PC-3 (cell line): ENCODE data around the gene SIX4. TPM values are rescaled to one million over a fixed set of nuclear protein-coding genes. Genes with fewer than 3 reads are reported as not detected.

Source experiments
- ATAC-seq: fragments of 200-7000 bp; cut with Tn5 transposase; 2 replicates; pipeline ENCODE4 v1.9.1; 2020; ENCODE audit warnings: mild to moderate bottlenecking, moderate library complexity
- BruUV-seq: library from RNA; stranded (reverse); fragments of 400-500 nt; replicated peaks from 2 replicates; lab custom pipeline; 2021; lab: Mats Ljungman, UMichigan
- CTCF ChIA-PET: fragments of 300-600 bp; sonication (Branson Sonifier 250); formaldehyde crosslinking; loops from one replicate; lab custom pipeline; 2022; ENCODE audit warnings: antibody characterized with exemption; lab: Charles Lee
- POLR2A ChIA-PET: fragments of 300-600 bp; sonication (Branson Sonifier 250); formaldehyde crosslinking; loops from one replicate; lab custom pipeline; 2022; ENCODE audit warnings: antibody characterized with exemption; ENCODE audit not compliant: unreplicated experiment; lab: Charles Lee
- DNase-seq: peaks from one replicate; pipeline ENCODE4 v3.0.0-alpha.2; 2015
- H2AFZ ChIP-seq: fragments of 300-600 bp; sonication (generic); 2 replicates; pipeline ENCODE4 v1.6.0; 2016; ENCODE audit warnings: antibody characterized with exemption, low read length
- H3F3A ChIP-seq: fragments of 300-600 bp; sonication (generic); one replicate; pipeline ENCODE4 v1.6.0; 2017; ENCODE audit warnings: antibody characterized with exemption, low read length, control low read depth, mild to moderate bottlenecking; ENCODE audit not compliant: unreplicated experiment
- H3K27ac ChIP-seq: fragments of 300-600 bp; sonication (generic); 2 replicates; pipeline ENCODE4 v1.5.1; 2016; ENCODE audit warnings: mild to moderate bottlenecking, low read length
- H3K27me3 ChIP-seq: fragments of 300-600 bp; sonication (generic); 2 replicates; pipeline ENCODE4 v1.6.1; 2016; ENCODE audit warnings: low read length, mixed read lengths
- H3K36me3 ChIP-seq: fragments of 300-600 bp; sonication (generic); 2 replicates; pipeline ENCODE4 v1.6.1; 2016; ENCODE audit warnings: low read depth, mixed run types, low read length, mixed read lengths
- H3K4me1 ChIP-seq: fragments of 300-600 bp; sonication (generic); 2 replicates; pipeline ENCODE4 v1.5.1; 2016; ENCODE audit warnings: low read length; ENCODE audit not compliant: insufficient read depth
- H3K4me2 ChIP-seq: fragments of 300-600 bp; sonication (generic); 2 replicates; pipeline ENCODE4 v1.6.0; 2016; ENCODE audit warnings: low read length
- H3K4me3 ChIP-seq: fragments of 300-600 bp; sonication (generic); 2 replicates; pipeline ENCODE4 v1.5.1; 2016; ENCODE audit warnings: mild to moderate bottlenecking, low read length, mixed read lengths
- H3K79me2 ChIP-seq: fragments of 300-600 bp; sonication (generic); 2 replicates; pipeline ENCODE4 v1.6.1; 2017; ENCODE audit warnings: low read length, mixed read lengths
- H3K9ac ChIP-seq: fragments of 300-600 bp; sonication (generic); 2 replicates; pipeline ENCODE4 v1.6.0; 2016; ENCODE audit warnings: mild to moderate bottlenecking, low read length
- H3K9me2 ChIP-seq: fragments of 300-600 bp; sonication (generic); replicated peaks from 2 replicates; pipeline ENCODE4 v1.6.1; 2016; ENCODE audit warnings: mixed run types, low read length, mixed read lengths
- H3K9me3 ChIP-seq: fragments of 300-600 bp; sonication (generic); 2 replicates; pipeline ENCODE4 v1.6.1; 2016; ENCODE audit warnings: low read length, mixed read lengths
- H4K20me1 ChIP-seq: fragments of 300-600 bp; sonication (generic); 2 replicates; pipeline ENCODE4 v1.6.1; 2016; ENCODE audit warnings: low read length, mixed read lengths
- CTCF ChIP-seq: fragments of 300-600 bp; sonication (generic); conservative IDR thresholded peaks from 2 replicates; pipeline ENCODE4 v1.5.1; 2017; ENCODE audit warnings: antibody characterized with exemption, low read depth, mild to moderate bottlenecking, low read length
- EZH2 ChIP-seq: fragments of 300-600 bp; sonication (generic); IDR thresholded peaks from one replicate; pipeline ENCODE4 v1.6.1; 2017; ENCODE audit warnings: antibody characterized with exemption, mild to moderate bottlenecking, low read length; ENCODE audit not compliant: unreplicated experiment
- EZH2phosphoT487 ChIP-seq: fragments of 300-600 bp; sonication (generic); IDR thresholded peaks from 2 replicates; pipeline ENCODE4 v1.6.1; 2018; ENCODE audit warnings: mild to moderate bottlenecking, antibody characterized with exemption, low read length, borderline replicate concordance
- intact Hi-C: fragments of 100-400 bp; cut with micrococcal nuclease; formaldehyde crosslinking; loops from 2 replicates; pipeline ENCODE4 v1.9.0; 2023
- total RNA-seq: library from RNA; depleted of rRNA; stranded (reverse); fragments of >200 nt; gene quantifications from 2 replicates; pipeline ENCODE4 v1.2.3, GENCODE V29; 2014

Gene SIX4
- total RNA-seq, 1 experiment from 2014 or later: 29.2 TPM

GRCh38 chr14:60680511-60680910, 43.6 kb downstream of the SIX4 start:
- ChIA-PET CTCF (interaction anchor here (0.6 kb wide), 1 partner anchor 119 kb away, joined by 3 read pairs; no protein-coding TSS in a partner anchor), POLR2A (interaction anchor here (0.7 kb wide), 1 partner anchor 10 kb away, joined by 3 read pairs; no protein-coding TSS in a partner anchor)
- no peaks in the 10 kb centered on the region for H3K4me1 ChIP-seq
- H2AFZ ChIP-seq: no peak overlapping the region
- H3K4me3 ChIP-seq: no peak overlapping the region
- no peak overlapping the region for H3K27ac ChIP-seq
- no peaks in the 10 kb centered on the region for H3K9me3 ChIP-seq
- no peaks in the 10 kb centered on the region for H3K36me3 ChIP-seq
- no peaks in the 10 kb centered on the region for H3K27me3 ChIP-seq
- H3K4me2 ChIP-seq: no peak overlapping the region
- ATAC-seq: no peak
- intact Hi-C loops: no loop called here
- no peak overlapping the region for H3K9ac ChIP-seq
- no TSS peak for BruUV-seq
- no peak for DNase-seq
- no peaks in the 10 kb centered on the region for H3K79me2 ChIP-seq
- no peaks in the 10 kb centered on the region for H4K20me1 ChIP-seq
- TF ChIP-seq CTCF (no peak), EZH2phosphoT487 (no peak), EZH2 (no peak)
- H3K9me2 ChIP-seq: no peaks in the 10 kb centered on the region
- H3F3A ChIP-seq: no peaks in the 10 kb centered on the region

DNA sequence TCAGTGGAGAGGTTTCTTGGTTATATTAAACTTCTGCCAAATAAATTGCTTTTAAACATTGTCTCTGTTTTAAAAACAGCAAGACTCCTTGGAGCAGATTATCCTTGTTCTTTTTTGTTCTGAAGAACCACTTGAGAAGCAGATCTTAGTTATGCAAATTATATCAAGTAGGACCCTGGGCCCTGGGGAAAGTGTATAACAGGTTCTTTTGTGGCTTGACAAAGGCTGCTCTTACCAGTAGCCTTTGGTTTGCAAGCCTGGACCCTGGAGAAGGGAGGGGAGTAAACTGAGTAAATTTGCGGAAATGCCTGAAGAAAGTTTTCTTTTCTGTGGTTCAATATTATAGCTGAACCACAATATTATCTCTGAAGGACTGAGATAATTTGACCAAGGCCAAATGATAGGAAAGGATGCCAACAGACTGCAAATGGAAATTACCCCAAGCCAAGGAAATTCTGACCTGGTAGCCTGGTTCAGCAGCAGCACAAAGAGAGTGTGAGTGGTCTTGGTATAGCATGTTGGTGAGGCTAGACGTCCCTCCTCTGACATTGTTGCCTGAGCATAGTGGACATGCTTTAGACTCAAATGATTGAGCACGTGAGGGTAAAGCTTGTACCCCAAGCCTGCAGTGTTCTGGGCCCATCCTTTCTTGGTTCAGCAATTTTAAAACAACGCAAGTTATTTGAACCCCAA, 44.4 kb downstream of the SIX4 start:
- no peaks in the 10 kb centered on the region for H3K36me3 ChIP-seq
- H3F3A ChIP-seq: no peaks in the 10 kb centered on the region
- no peaks in the 10 kb centered on the region for H4K20me1 ChIP-seq
- no peak overlapping the region for H2AFZ ChIP-seq
- ATAC-seq (no peak), DNase-seq (no peak)
- H3K4me1 ChIP-seq: no peaks in the 10 kb centered on the region
- H3K27me3 ChIP-seq: no peaks in the 10 kb centered on the region
- no peak overlapping the region for H3K4me2 ChIP-seq
- H3K4me3 ChIP-seq: no peak overlapping the region
- no peaks in the 10 kb centered on the region for H3K9me3 ChIP-seq
- POLR2A ChIA-PET: no interaction called here
- no peak overlapping the region for H3K9ac ChIP-seq
- H3K79me2 ChIP-seq: no peaks in the 10 kb centered on the region
- CTCF ChIA-PET: no interaction called here
- H3K27ac ChIP-seq: no peak overlapping the region
- no peaks in the 10 kb centered on the region for H3K9me2 ChIP-seq
- intact Hi-C loops: no loop called here
- no TSS peak for BruUV-seq
- TF ChIP-seq CTCF (no peak), EZH2phosphoT487 (no peak), EZH2 (no peak)

- Histone ChIP-seq H3K4me1 (no peaks in the 10 kb centered on the region), H2AFZ (no peak overlapping the region), H4K20me1 (no peaks in the 10 kb centered on the region), H3K9me3 (no peaks in the 10 kb centered on the region), H3K36me3 (no peaks in the 10 kb centered on the region), H3K27ac (no peak overlapping the region), H3K27me3 (no peaks in the 10 kb centered on the region), H3K79me2 (no peaks in the 10 kb centered on the region), H3F3A (no peaks in the 10 kb centered on the region), H3K4me2 (no peak overlapping the region), H3K9me2 (no peaks in the 10 kb centered on the region), H3K9ac (no peak overlapping the region), H3K4me3 (no peak overlapping the region)
- intact Hi-C loops: no loop called here
- TF ChIP-seq CTCF (no peak), EZH2 (no peak)
- BruUV-seq: no TSS peak
- ChIA-PET CTCF (no interaction called here), POLR2A (interaction anchor here (0.6 kb wide), 1 partner anchor 592 kb away, joined by 4 read pairs; no protein-coding TSS in a partner anchor)
- no peak for DNase-seq
- ATAC-seq: no peak
These were observed 46.5 kb downstream of the SIX4 start for GRCh38 chr14:60677701-60678100.
